ENCODE measurements around the gene MTX2.

- TF ChIP-seq POLR2A (IDR thresholded peaks at IDR 0.05; ENCODE audit: extremely low read depth, insufficient read length), result no peak
- no peak for TF ChIP-seq CTCF (IDR thresholded peaks at IDR 0.05; ENCODE audit: low read depth, low read length)
- TF ChIP-seq MAX (IDR thresholded peaks at IDR 0.05; ENCODE audit: low read depth, low read length), result no peak
These were observed 116.0 kb downstream of the MTX2 start for GRCh38 chr2:176385219-176385759.
